Progenitor cell of endocrine pancreas (in vitro differentiated cells): ENCODE measurements around the gene MACF1. TPM values are rescaled to one million over a fixed set of nuclear protein-coding genes. Genes with fewer than 3 reads are reported as not detected.
A peak's percentile ranks its signal among the peaks of the same experiment; 100 is the strongest.

Source experiments
- DNase-seq: peaks from one replicate; pipeline ENCODE4 v3.0.0; 2021; ENCODE audit warnings: low spot score; ENCODE audit not compliant: unreplicated experiment
- H3K27ac Mint-ChIP-seq: 2 replicates; pipeline ENCODE4 v1.8.0; 2021; ENCODE audit warnings: mild to moderate bottlenecking, moderate library complexity, mixed read lengths
- H3K27me3 Mint-ChIP-seq: 2 replicates; pipeline ENCODE4 v1.8.0; 2021; ENCODE audit warnings: mixed read lengths
- H3K36me3 Mint-ChIP-seq: 2 replicates; pipeline ENCODE4 v1.8.0; 2022; ENCODE audit warnings: mixed read lengths; ENCODE audit not compliant: insufficient read depth
- H3K4me1 Mint-ChIP-seq: 2 replicates; pipeline ENCODE4 v1.8.0; 2021; ENCODE audit warnings: low read depth, mixed read lengths
- H3K4me3 Mint-ChIP-seq: 2 replicates; pipeline ENCODE4 v1.8.0; 2021; ENCODE audit warnings: low read depth, mild to moderate bottlenecking, moderate library complexity, mixed read lengths
- H3K9me3 Mint-ChIP-seq: 2 replicates; pipeline ENCODE4 v1.8.0; 2021; ENCODE audit warnings: low read depth, mixed read lengths
- CTCF ChIP-seq: fragments of 200-600 bp; sonication (generic); IDR thresholded peaks from one replicate; pipeline ENCODE4 v1.5.0; 2021; ENCODE audit warnings: antibody characterized with exemption, mild to moderate bottlenecking; ENCODE audit not compliant: unreplicated experiment
- total RNA-seq: library from RNA; stranded (reverse); gene quantifications from 2 replicates; pipeline ENCODE4 v1.2.1, GENCODE V29; 2021

The MACF1 gene
- total RNA-seq, 1 donor from 2014 or later: 241 TPM

- Mint-ChIP-seq H3K27me3 (no peaks in the 10 kb centered on the region), H3K9me3 (no peaks in the 10 kb centered on the region), H3K36me3 (peaks cover 43% of the 10 kb centered on the region), H3K4me3 (no peak overlapping the region), H3K27ac (peak overlapping the region; percentile 3), H3K4me1 (peaks cover 8% of the 10 kb centered on the region)
- no peak for DNase-seq
- TF ChIP-seq CTCF: no peak
Measured at GRCh38 chr1:39425151-39425550, 220.7 kb downstream of the MACF1 start.

- H3K4me1 Mint-ChIP-seq: peaks cover 8% of the 10 kb centered on the region
- TF ChIP-seq CTCF: no peak
- no peak overlapping the region for H3K27ac Mint-ChIP-seq
- peaks cover 45% of the 10 kb centered on the region for H3K36me3 Mint-ChIP-seq
- DNase-seq: no peak
- no peak overlapping the region for H3K4me3 Mint-ChIP-seq
- no peaks in the 10 kb centered on the region for H3K27me3 Mint-ChIP-seq
- no peaks in the 10 kb centered on the region for H3K9me3 Mint-ChIP-seq
Measured at GRCh38 chr1:39425634-39426033, 221.1 kb downstream of the MACF1 start.

- Mint-ChIP-seq H3K27me3 (no peaks in the 10 kb centered on the region), H3K4me3 (no peak overlapping the region), H3K9me3 (no peaks in the 10 kb centered on the region), H3K36me3 (peaks cover 45% of the 10 kb centered on the region), H3K27ac (no peak overlapping the region), H3K4me1 (peaks cover 8% of the 10 kb centered on the region)
- DNase-seq: no peak
- no peak for TF ChIP-seq CTCF
Measured at GRCh38 chr1:39426346-39426745, 221.9 kb downstream of the MACF1 start.

- no peak overlapping the region for H3K4me3 Mint-ChIP-seq
- no peaks in the 10 kb centered on the region for H3K9me3 Mint-ChIP-seq
- TF ChIP-seq CTCF: no peak
- H3K27me3 Mint-ChIP-seq: no peaks in the 10 kb centered on the region
- H3K27ac Mint-ChIP-seq: peak overlapping the region; percentile 29
- peaks cover 8% of the 10 kb centered on the region for H3K4me1 Mint-ChIP-seq
- peaks cover 46% of the 10 kb centered on the region for H3K36me3 Mint-ChIP-seq
- DNase-seq: no peak
Measured at GRCh38 chr1:39427374-39427773, 222.9 kb downstream of the MACF1 start.

GRCh38 chr1:39427912-39428311 is 223.4 kb downstream of the MACF1 start:
- Mint-ChIP-seq H3K27me3 (no peaks in the 10 kb centered on the region), H3K36me3 (peaks cover 44% of the 10 kb centered on the region), H3K9me3 (no peaks in the 10 kb centered on the region), H3K27ac (no peak overlapping the region), H3K4me1 (peaks cover 8% of the 10 kb centered on the region), H3K4me3 (no peak overlapping the region)
- no peak for DNase-seq
- no peak for TF ChIP-seq CTCF
